Osteoblast (primary cell): ENCODE measurements around the gene CCAR1. TPM values are rescaled to one million over a fixed set of nuclear protein-coding genes. Genes with fewer than 3 reads are reported as not detected.
A peak's percentile ranks its signal among the peaks of the same experiment; 100 is the strongest.

Experiments
- DNase-seq: peaks from one replicate; pipeline ENCODE4 v3.0.0; 2011; ENCODE audit warnings: low spot score, mixed read lengths; ENCODE audit not compliant: insufficient read length; ENCODE audit errors: missing footprints
- H2AFZ ChIP-seq: 2 replicates; pipeline ENCODE4 v1.6.0; 2011; ENCODE audit warnings: mild to moderate bottlenecking, low read length
- H3K27ac ChIP-seq: 2 replicates; pipeline ENCODE4 v1.5.1; 2011; ENCODE audit warnings: mild to moderate bottlenecking, low read depth, low read length, moderate library complexity
- H3K27me3 ChIP-seq: 2 replicates; pipeline ENCODE4 v1.6.0; 2012; ENCODE audit warnings: mild to moderate bottlenecking, control low read depth, inconsistent platforms, low read length, moderate library complexity; ENCODE audit not compliant: insufficient read depth
- H3K36me3 ChIP-seq: 2 replicates; pipeline ENCODE4 v1.5.1; 2011; ENCODE audit warnings: mild to moderate bottlenecking, low read length, control low read depth, moderate library complexity; ENCODE audit not compliant: insufficient read depth
- H3K4me1 ChIP-seq: 2 replicates; pipeline ENCODE4 v1.5.1; 2011; ENCODE audit warnings: mild to moderate bottlenecking, low read length, control low read depth, moderate library complexity; ENCODE audit not compliant: insufficient read depth
- H3K4me2 ChIP-seq: 2 replicates; pipeline ENCODE4 v1.6.0; 2011; ENCODE audit warnings: mild to moderate bottlenecking, low read length; ENCODE audit not compliant: insufficient read depth
- H3K4me3 ChIP-seq: fragments of 200-600 bp; sonication (generic); 3 replicates; pipeline ENCODE4 v1.5.1; 2012; ENCODE audit warnings: mild to moderate bottlenecking, low read length, inconsistent platforms; ENCODE audit not compliant: insufficient read depth
- H3K79me2 ChIP-seq: 2 replicates; pipeline ENCODE4 v1.6.0; 2012; ENCODE audit warnings: mild to moderate bottlenecking, low read length, control low read depth, inconsistent platforms; ENCODE audit not compliant: insufficient read depth
- H3K9me3 ChIP-seq: 2 replicates; pipeline ENCODE4 v1.5.1; 2011; ENCODE audit warnings: low read depth, low read length, control low read depth
- H4K20me1 ChIP-seq: 2 replicates; pipeline ENCODE4 v1.6.0; 2012; ENCODE audit warnings: mild to moderate bottlenecking, low read length, control low read depth; ENCODE audit not compliant: insufficient read depth
- total RNA-seq: library from RNA; depleted of rRNA; stranded (reverse); fragments of >200 nt; gene quantifications from 2 replicates; pipeline ENCODE4 v1.2.3, GENCODE V29; 2012
- TF ChIP-seq, protein P1 (sequence below): IDR thresholded peaks from 2 replicates; pipeline ENCODE4 v1.5.1; 2011; ENCODE audit warnings: mild to moderate bottlenecking, low read depth, low read length, moderate library complexity; ENCODE audit errors: extremely low read depth

CCAR1 gene
- 47.4 and 49.2 TPM in 2 replicates for total RNA-seq

DNA sequence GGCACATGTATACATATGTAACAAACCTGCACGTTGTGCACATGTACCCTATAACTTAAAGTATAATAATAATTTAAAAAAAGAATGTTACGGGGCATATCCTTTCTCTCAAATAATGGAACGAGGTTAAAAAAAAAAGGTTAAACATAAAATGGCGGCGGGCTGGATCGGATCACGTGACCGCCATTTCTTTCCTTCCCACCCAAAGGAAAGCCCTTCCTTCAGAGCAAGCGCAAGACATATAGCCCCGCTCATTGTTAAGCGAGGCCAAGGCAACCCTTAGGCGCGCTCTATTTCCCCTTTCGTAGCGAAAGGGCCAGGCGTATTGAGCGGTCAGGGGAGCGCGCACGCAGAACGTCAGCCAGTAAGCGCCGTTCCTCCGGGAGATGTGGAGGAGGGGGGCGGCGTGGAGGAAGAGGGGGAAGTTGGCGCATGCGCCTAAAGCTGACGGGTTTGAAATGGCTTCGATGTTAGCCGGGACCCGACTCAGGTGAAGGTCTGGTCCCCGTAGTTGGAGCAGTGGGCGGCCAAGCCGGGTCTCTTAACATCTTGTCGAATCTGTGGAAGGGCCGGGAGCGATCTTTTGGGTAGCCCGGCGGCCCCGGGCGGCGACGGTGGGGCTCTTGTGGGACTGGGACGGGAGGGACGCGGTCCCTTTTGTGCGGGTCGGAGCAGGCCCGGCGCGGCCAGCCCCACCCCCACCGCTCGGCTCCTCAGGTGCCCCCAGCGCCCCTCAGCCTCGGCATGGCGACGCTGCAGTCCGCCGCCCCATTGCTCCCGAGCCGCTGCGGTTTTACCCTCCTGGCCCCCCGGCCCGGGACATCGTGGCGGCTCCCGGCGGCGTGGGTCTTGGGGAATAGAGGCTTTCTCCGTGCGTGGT lies at the start of gene CCAR1:
CCAR1 (plus strand) TSS at position 447 of the 880 bp plus-strand sequence. CDS start 1,266 bp downstream, outside the sequence.
- peak; percentile 99 for DNase-seq
- H2AFZ ChIP-seq: peak within 1 kb of the TSS; percentile 94
- H3K36me3 ChIP-seq: peaks cover 22% of the 10 kb centered on the region
- H3K4me1 ChIP-seq: peaks cover 9% of the 10 kb centered on the region
- H3K27me3 ChIP-seq: no peaks in the 10 kb centered on the region
- no peaks in the 10 kb centered on the region for H4K20me1 ChIP-seq
- H3K4me3 ChIP-seq: peak within 1 kb of the TSS; percentile 99
- peaks cover 39% of the 10 kb centered on the region for H3K79me2 ChIP-seq
- peak within 1 kb of the TSS; percentile 83 for H3K27ac ChIP-seq
- peak within 1 kb of the TSS; percentile 88 for H3K4me2 ChIP-seq
- TF ChIP-seq, protein P1, sequence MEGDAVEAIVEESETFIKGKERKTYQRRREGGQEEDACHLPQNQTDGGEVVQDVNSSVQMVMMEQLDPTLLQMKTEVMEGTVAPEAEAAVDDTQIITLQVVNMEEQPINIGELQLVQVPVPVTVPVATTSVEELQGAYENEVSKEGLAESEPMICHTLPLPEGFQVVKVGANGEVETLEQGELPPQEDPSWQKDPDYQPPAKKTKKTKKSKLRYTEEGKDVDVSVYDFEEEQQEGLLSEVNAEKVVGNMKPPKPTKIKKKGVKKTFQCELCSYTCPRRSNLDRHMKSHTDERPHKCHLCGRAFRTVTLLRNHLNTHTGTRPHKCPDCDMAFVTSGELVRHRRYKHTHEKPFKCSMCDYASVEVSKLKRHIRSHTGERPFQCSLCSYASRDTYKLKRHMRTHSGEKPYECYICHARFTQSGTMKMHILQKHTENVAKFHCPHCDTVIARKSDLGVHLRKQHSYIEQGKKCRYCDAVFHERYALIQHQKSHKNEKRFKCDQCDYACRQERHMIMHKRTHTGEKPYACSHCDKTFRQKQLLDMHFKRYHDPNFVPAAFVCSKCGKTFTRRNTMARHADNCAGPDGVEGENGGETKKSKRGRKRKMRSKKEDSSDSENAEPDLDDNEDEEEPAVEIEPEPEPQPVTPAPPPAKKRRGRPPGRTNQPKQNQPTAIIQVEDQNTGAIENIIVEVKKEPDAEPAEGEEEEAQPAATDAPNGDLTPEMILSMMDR: no peak
- no peaks in the 10 kb centered on the region for H3K9me3 ChIP-seq

DNA sequence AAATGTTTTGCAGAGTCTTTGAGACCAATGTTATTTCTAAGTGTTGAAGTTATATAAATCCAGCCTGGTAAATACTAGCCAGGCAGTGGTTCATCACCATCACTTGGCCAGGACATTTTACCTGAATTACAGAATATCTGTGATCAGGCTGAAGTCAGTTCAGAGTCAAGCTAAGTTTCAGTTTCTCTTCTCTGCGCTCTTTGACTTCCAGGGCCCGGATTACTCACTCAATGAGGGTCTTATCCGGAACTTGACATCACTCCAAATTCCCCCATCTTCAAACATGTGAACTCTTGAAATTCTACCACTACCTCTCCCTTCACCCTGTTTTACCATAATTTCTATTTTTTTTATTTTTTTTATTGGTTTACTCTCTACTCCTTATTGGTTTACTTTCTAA lies 36.6 kb upstream of the CCAR1 start:
- no peaks in the 10 kb centered on the region for H3K27me3 ChIP-seq

GRCh38 chr10:68696018-68696417 lies 25.0 kb upstream of the CCAR1 start:
- no peak overlapping the region for H3K4me3 ChIP-seq
- no peaks in the 10 kb centered on the region for H3K27me3 ChIP-seq
- H3K9me3 ChIP-seq: no peaks in the 10 kb centered on the region
- H3K79me2 ChIP-seq: no peaks in the 10 kb centered on the region
- TF ChIP-seq, protein P1: no peak
- H2AFZ ChIP-seq: no peak overlapping the region
- no peaks in the 10 kb centered on the region for H4K20me1 ChIP-seq
- no peak overlapping the region for H3K4me2 ChIP-seq
- no peak overlapping the region for H3K27ac ChIP-seq
- DNase-seq: no peak
- no peaks in the 10 kb centered on the region for H3K36me3 ChIP-seq
- H3K4me1 ChIP-seq: no peaks in the 10 kb centered on the region

More for the DNA sequence above, 36.6 kb upstream of the CCAR1 start:
- no peaks in the 10 kb centered on the region for H4K20me1 ChIP-seq
- no peaks in the 10 kb centered on the region for H3K9me3 ChIP-seq
- H2AFZ ChIP-seq: no peak overlapping the region
- TF ChIP-seq, protein P1: no peak
- no peak for DNase-seq
- peaks cover 4% of the 10 kb centered on the region for H3K36me3 ChIP-seq
- no peak overlapping the region for H3K4me2 ChIP-seq
- H3K79me2 ChIP-seq: no peaks in the 10 kb centered on the region
- H3K4me1 ChIP-seq: no peaks in the 10 kb centered on the region
- H3K27ac ChIP-seq: no peak overlapping the region
- H3K4me3 ChIP-seq: no peak overlapping the region

DNA sequence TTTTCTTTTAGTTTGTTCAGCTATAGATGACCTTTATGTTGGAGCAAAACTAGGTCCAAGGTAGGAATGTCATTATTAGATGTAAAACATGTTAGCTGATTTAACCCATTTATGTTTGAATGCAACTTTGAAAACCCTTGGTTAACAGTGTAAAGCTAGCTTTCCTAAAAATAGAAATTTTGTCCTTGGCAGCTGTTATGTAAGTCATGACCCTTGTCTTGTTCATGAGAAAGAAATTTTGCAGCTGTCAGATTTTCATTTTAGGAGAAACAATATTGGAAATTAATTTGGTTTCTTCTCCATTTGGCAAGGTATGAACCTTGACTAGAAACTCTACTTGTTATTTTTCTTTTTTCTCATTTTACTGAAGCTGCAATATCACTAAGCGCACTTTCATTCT lies 23.9 kb upstream of the CCAR1 start:
- no peak overlapping the region for H3K4me2 ChIP-seq
- TF ChIP-seq, protein P1: no peak
- no peaks in the 10 kb centered on the region for H3K36me3 ChIP-seq
- H3K79me2 ChIP-seq: no peaks in the 10 kb centered on the region
- H3K27ac ChIP-seq: no peak overlapping the region
- DNase-seq: no peak
- H3K4me1 ChIP-seq: no peaks in the 10 kb centered on the region
- no peaks in the 10 kb centered on the region for H4K20me1 ChIP-seq
- no peak overlapping the region for H3K4me3 ChIP-seq
- H2AFZ ChIP-seq: no peak overlapping the region
- no peaks in the 10 kb centered on the region for H3K9me3 ChIP-seq
- H3K27me3 ChIP-seq: no peaks in the 10 kb centered on the region
